SK-N-SH (cell line): Measurements from ENCODE around the gene HAGHL. TPM values are rescaled to one million over a fixed set of nuclear protein-coding genes. Genes with fewer than 3 reads are reported as not detected.

Experiments
- CTCF ChIA-PET: fragments of 300-600, 350-600 bp; formaldehyde crosslinking; extraction: SDS; loops from one replicate; lab custom pipeline; 2021; lab: Yijun Ruan, JAX
- POLR2A ChIA-PET: fragments of 350-600 bp; sonication (Branson Sonifier 250); formaldehyde crosslinking; extraction: SDS; loops from one replicate; lab custom pipeline; 2020; ENCODE audit warnings: antibody characterized with exemption, inconsistent platforms; lab: Yijun Ruan, JAX
- DNase-seq: peaks from one replicate; pipeline ENCODE4 v3.0.0; 2012
- H2AFZ ChIP-seq: fragments of 200-600 bp; sonication (generic); 2 replicates; pipeline ENCODE4 v1.8.1; 2016; ENCODE audit warnings: antibody characterized with exemption, mild to moderate bottlenecking, low read depth
- H3F3A ChIP-seq: fragments of 200-600 bp; sonication (generic); replicated peaks from 2 replicates; pipeline ENCODE3; 2016; ENCODE audit warnings: antibody characterized with exemption, mild to moderate bottlenecking; ENCODE audit not compliant: insufficient read depth
- H3K27ac ChIP-seq, 2 experiments: fragments of 200-500 bp in 1 of 2; fragments of 200-600 bp in 1 of 2; sonication (Bioruptor generic) in 1 of 2; sonication (generic), shearing (Covaris generic) in 1 of 2; 2 replicates each; pipeline versions ENCODE4 v1.5.1 to v1.6.1; 2014 to 2016; ENCODE audit warnings: low read depth in 2 of 2, inconsistent platforms in 1 of 2, low read length in 1 of 2, mild to moderate bottlenecking in 1 of 2, mixed read lengths in 1 of 2
- H3K27me3 ChIP-seq: fragments of 200-600 bp; sonication (generic), shearing (Covaris generic); 2 replicates; pipeline ENCODE4 v1.6.1; 2016; ENCODE audit warnings: mixed run types; ENCODE audit not compliant: insufficient read depth
- H3K36me3 ChIP-seq, 2 experiments: fragments of 200-500 bp in 1 of 2; fragments of 200-600 bp in 1 of 2; sonication (Bioruptor generic) in 1 of 2; sonication (generic) in 1 of 2; replicated peaks in 1 of 2; 2 replicates each; pipeline versions ENCODE3 to v1.5.1; 2014 to 2016; ENCODE audit warnings: low read length in 1 of 2, mild to moderate bottlenecking in 1 of 2; ENCODE audit not compliant: insufficient read depth in 2 of 2, control insufficient read depth in 1 of 2
- H3K4me1 ChIP-seq, 2 experiments: fragments of 200-500 bp in 1 of 2; fragments of 200-600 bp in 1 of 2; sonication (Bioruptor generic) in 1 of 2; sonication (generic), shearing (Covaris generic) in 1 of 2; 2 replicates each; pipeline versions ENCODE4 v1.5.1 to v1.6.1; 2014 to 2016; ENCODE audit warnings: low read depth in 1 of 2, low read length in 1 of 2, mixed run types in 1 of 2; ENCODE audit not compliant: insufficient read depth in 2 of 2, control insufficient read depth in 1 of 2
- H3K4me2 ChIP-seq: fragments of 200-600 bp; sonication (generic), shearing (Covaris generic); 2 replicates; pipeline ENCODE4 v1.6.1; 2017; ENCODE audit warnings: mixed run types
- H3K4me3 ChIP-seq, 2 experiments: fragments of 200-500 bp in 1 of 2; fragments of 200-600 bp in 1 of 2; sonication (Bioruptor generic) in 1 of 2; sonication (generic), shearing (Covaris generic) in 1 of 2; 2 replicates each; pipeline versions ENCODE4 v1.5.1 to v1.8.1; 2014 to 2016; ENCODE audit warnings: low read depth in 2 of 2, inconsistent platforms in 1 of 2, low read length in 1 of 2, mild to moderate bottlenecking in 1 of 2, mixed read lengths in 1 of 2, moderate library complexity in 1 of 2
- H3K79me2 ChIP-seq: fragments of 200-600 bp; sonication (generic); 2 replicates; pipeline ENCODE4 v1.8.1; 2017; ENCODE audit warnings: mild to moderate bottlenecking; ENCODE audit not compliant: insufficient read depth
- H3K9ac ChIP-seq: fragments of 200-600 bp; sonication (generic); 2 replicates; pipeline ENCODE4 v1.6.1; 2017; ENCODE audit warnings: mixed run types
- H3K9me2 ChIP-seq: fragments of 200-600 bp; sonication (generic); 2 replicates; pipeline ENCODE4 v1.6.1; 2017; ENCODE audit warnings: mixed run types
- H3K9me3 ChIP-seq: fragments of 200-600 bp; sonication (generic); 2 replicates; pipeline ENCODE4 v1.6.1; 2017; ENCODE audit warnings: mixed run types, mild to moderate bottlenecking, moderate library complexity
- H4K20me1 ChIP-seq: fragments of 200-600 bp; sonication (generic); 2 replicates; pipeline ENCODE4 v1.6.1; 2017; ENCODE audit warnings: mild to moderate bottlenecking, mixed run types; ENCODE audit not compliant: insufficient read depth
- FOSL2 ChIP-seq: IDR thresholded peaks from 2 replicates; pipeline ENCODE4 v1.4.0; 2012; ENCODE audit warnings: low read depth, mild to moderate bottlenecking, moderate library complexity, borderline replicate concordance
- NFIC ChIP-seq: IDR thresholded peaks from 2 replicates; pipeline ENCODE4 v1.4.0; 2012; ENCODE audit warnings: borderline replicate concordance
- POLR2AphosphoS5 ChIP-seq: IDR thresholded peaks from 2 replicates; pipeline ENCODE4 v1.6.1; 2012; ENCODE audit warnings: low read depth, low read length
- RAD21 ChIP-seq: IDR thresholded peaks from 2 replicates; pipeline ENCODE4 v1.6.1; 2012; ENCODE audit warnings: mild to moderate bottlenecking, low read length
- SIN3A ChIP-seq: IDR thresholded peaks from 2 replicates; pipeline ENCODE4 v1.6.1; 2012; ENCODE audit warnings: low read depth, mild to moderate bottlenecking, low read length, moderate library complexity, borderline replicate concordance
- TCF12 ChIP-seq: IDR thresholded peaks from 2 replicates; pipeline ENCODE4 v1.4.0; 2012
- TEAD4 ChIP-seq: IDR thresholded peaks from 2 replicates; pipeline ENCODE4 v1.4.0; 2012; ENCODE audit warnings: mild to moderate bottlenecking, borderline replicate concordance; ENCODE audit not compliant: insufficient read depth
- YY1 ChIP-seq: IDR thresholded peaks from 2 replicates; pipeline ENCODE4 v1.4.0; 2012; ENCODE audit warnings: low read depth, mild to moderate bottlenecking
- WGBS: methylation state at CpG from one replicate; pipeline ENCODE4 v1.1.6; 2017; ENCODE audit warnings: low lambda C conversion rate; 5-methylcytosine and 5-hydroxymethylcytosine counted together
- polyA plus RNA-seq, 3 experiments: library from polyadenylated mRNA; depleted of rRNA; stranded (reverse); fragments of >200 nt; gene quantifications; 2 replicates each; pipeline ENCODE4 v1.2.3, GENCODE V29; 2012
- TF ChIP-seq, protein P1 (sequence below): fragments of 150-350 bp; IDR thresholded peaks from 2 replicates; pipeline ENCODE4 v1.6.1; 2017; ENCODE audit warnings: antibody characterized with exemption, low read length, low read depth, borderline replicate concordance
- TF ChIP-seq, protein P2 (sequence below): IDR thresholded peaks from 2 replicates; pipeline ENCODE4; 2012
- TF ChIP-seq, protein P3 (sequence below): IDR thresholded peaks from 2 replicates; pipeline ENCODE4 v1.6.1; 2012; ENCODE audit warnings: mild to moderate bottlenecking, low read depth, low read length, moderate library complexity

HAGHL gene
- polyA plus RNA-seq, 1 of the 3 experiments (the other 2 are of a cell fraction) = 65.5 TPM

DNA sequence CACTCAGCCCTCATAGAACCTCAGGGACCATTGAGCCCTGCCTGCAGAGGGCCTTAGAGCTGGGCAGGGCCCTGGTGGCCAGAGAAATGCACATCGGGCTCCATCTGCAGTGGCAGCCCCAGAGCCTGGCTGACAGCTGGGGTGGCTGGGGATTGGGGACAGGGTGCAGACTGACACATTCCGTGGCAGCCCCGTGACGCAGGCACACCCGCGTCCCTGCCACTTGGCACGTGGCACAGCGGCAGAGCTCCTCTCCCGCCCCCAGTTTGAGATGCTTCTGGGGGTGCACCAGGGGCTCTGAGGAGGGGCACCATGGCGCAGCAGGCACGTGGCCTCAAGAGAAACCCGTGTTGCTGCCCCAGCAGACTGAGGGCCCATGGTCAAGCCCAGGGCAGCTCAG, 23.5 kb upstream of the HAGHL start (continued):
- TF ChIP-seq YY1 (no peak), TEAD4 (no peak)

DNA sequence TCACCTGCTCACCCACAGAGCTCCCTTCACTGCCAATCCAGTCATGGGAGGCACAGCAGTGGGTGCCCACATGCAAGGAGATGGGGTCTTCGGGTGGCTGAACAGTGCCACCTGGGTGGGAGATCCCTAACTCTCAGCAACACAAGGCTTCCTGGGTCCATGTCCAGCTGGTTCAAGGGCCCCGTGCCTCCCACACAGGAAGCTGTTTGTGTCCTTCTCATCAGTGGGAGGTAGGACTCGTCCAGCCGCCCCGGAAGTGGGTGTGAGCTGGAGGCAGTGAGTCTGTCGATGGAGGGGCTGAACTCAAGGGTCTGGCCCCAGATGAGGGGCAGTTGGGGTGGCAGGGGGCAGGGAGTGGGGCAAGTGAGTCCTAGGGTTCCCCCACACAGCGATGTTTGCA, 22.9 kb upstream of the HAGHL start:
- Histone ChIP-seq H3K79me2 (peaks cover 55% of the 10 kb centered on the region), H4K20me1 (peaks cover 56% of the 10 kb centered on the region), H3K27me3 (no peaks in the 10 kb centered on the region), H3F3A (peaks cover 5% of the 10 kb centered on the region), H3K4me2 (peak overlapping the region; percentile 95), H3K27ac (peak overlapping the region in 1 of 2 experiments; percentile 11; a peak in 2 of 4 replicates), H3K4me1 (peaks cover 4 to 20% of the 10 kb centered on the region in 2 experiments; a peak in 1 of 4 replicates), H3K9me2 (no peaks in the 10 kb centered on the region), H3K4me3 (peak overlapping the region; percentile 78 to 82; a peak in 3 of 4 replicates), H3K36me3 (no peaks in the 10 kb centered on the region), H3K9me3 (no peaks in the 10 kb centered on the region), H3K9ac (0 out of 2 replicates have a peak overlapping the region, but pooled peaks have one; percentile 85), H2AFZ (no peak overlapping the region)
- no peak for DNase-seq
- ChIA-PET CTCF (interaction anchor here (0.5 to 22.4 kb wide), 9 partner anchors 9 to 77 kb away, joined by 3 to 358 read pairs (median 4); partner anchors contain the start of genes ANTKMT, CCDC78, CIAO3 and HAGHL), POLR2A (interaction anchor here (1.7 to 2.0 kb wide), 2 partner anchors 14 to 24 kb away, joined by 5 to 7 read pairs; partner anchors contain the start of gene WDR24)
- WGBS = 79% methylated on average over 6 of the region's 7 CpGs
- TF ChIP-seq FOSL2 (no peak), NFIC (no peak), RAD21 (no peak), SIN3A (no peak), TCF12 (no peak)
- TF ChIP-seq, protein P1, sequence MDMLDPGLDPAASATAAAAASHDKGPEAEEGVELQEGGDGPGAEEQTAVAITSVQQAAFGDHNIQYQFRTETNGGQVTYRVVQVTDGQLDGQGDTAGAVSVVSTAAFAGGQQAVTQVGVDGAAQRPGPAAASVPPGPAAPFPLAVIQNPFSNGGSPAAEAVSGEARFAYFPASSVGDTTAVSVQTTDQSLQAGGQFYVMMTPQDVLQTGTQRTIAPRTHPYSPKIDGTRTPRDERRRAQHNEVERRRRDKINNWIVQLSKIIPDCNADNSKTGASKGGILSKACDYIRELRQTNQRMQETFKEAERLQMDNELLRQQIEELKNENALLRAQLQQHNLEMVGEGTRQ = no peak
- TF ChIP-seq, protein P2, sequence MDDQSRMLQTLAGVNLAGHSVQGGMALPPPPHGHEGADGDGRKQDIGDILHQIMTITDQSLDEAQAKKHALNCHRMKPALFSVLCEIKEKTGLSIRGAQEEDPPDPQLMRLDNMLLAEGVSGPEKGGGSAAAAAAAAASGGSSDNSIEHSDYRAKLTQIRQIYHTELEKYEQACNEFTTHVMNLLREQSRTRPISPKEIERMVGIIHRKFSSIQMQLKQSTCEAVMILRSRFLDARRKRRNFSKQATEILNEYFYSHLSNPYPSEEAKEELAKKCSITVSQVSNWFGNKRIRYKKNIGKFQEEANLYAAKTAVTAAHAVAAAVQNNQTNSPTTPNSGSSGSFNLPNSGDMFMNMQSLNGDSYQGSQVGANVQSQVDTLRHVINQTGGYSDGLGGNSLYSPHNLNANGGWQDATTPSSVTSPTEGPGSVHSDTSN = no peak

DNA sequence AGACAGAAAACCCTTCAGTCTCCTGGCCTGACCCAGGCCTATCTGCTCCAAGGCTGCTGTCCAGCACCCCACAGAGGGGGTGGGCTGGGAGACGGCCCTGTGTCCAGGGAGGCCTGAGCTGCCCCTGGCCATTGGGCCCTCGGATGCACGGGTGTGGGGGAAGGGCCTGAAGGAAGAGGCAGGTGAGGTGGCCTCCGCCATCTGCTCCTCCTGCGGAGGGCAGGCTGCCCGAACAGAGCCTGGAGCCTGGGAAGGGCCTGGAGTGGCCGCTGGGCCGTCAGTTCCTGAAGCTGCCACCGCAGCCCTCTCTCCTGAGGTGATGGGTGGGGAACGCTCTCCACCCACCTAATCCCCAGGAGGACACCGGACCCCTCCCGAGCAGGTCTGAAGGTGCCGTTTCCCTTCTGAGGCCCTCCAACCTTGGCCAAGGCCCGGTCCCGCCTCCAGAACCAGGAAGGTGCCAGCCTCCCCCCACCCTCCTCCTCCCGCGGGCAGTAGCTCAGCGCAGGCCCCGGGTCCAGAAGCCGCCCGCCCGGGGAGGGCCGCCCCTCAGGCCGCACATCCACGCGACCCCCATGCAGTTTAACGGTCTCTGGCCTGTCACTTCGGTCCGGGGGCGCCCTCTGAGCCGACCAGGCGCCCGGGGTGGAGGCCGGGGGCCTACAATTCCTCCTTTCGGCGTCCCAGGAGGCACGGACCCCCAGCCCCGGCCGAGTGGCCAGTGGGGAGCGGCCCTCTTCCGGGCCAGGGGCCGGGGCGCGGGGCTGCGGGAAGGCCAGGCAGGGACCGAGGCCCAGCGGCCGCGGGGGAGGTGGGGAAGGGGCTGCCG, 22.1 kb upstream of the HAGHL start:
- Histone ChIP-seq H3F3A (peaks cover 6% of the 10 kb centered on the region), H3K9me2 (no peaks in the 10 kb centered on the region), H3K27me3 (no peaks in the 10 kb centered on the region), H3K79me2 (peaks cover 49% of the 10 kb centered on the region), H3K36me3 (no peaks in the 10 kb centered on the region), H4K20me1 (peaks cover 49% of the 10 kb centered on the region), H3K4me2 (peak overlapping the region; percentile 95), H3K9me3 (no peaks in the 10 kb centered on the region), H3K4me1 (peaks cover 5 to 27% of the 10 kb centered on the region in 2 experiments; a peak in 2 of 4 replicates), H2AFZ (no peak overlapping the region), H3K9ac (peak overlapping the region; percentile 85), H3K4me3 (peak overlapping the region; percentile 78 to 82), H3K27ac (peak overlapping the region; percentile 11 to 48; a peak in 2 of 4 replicates)
- CTCF ChIA-PET = interaction anchor here (0.5 to 22.4 kb wide), 9 partner anchors 8 to 80 kb away, joined by 3 to 358 read pairs (median 4); partner anchors contain the start of genes ANTKMT, CCDC78, CIAO3 and HAGHL
- WGBS = 21% methylated on average over 21 of the region's 50 CpGs
- TF ChIP-seq, protein P3, sequence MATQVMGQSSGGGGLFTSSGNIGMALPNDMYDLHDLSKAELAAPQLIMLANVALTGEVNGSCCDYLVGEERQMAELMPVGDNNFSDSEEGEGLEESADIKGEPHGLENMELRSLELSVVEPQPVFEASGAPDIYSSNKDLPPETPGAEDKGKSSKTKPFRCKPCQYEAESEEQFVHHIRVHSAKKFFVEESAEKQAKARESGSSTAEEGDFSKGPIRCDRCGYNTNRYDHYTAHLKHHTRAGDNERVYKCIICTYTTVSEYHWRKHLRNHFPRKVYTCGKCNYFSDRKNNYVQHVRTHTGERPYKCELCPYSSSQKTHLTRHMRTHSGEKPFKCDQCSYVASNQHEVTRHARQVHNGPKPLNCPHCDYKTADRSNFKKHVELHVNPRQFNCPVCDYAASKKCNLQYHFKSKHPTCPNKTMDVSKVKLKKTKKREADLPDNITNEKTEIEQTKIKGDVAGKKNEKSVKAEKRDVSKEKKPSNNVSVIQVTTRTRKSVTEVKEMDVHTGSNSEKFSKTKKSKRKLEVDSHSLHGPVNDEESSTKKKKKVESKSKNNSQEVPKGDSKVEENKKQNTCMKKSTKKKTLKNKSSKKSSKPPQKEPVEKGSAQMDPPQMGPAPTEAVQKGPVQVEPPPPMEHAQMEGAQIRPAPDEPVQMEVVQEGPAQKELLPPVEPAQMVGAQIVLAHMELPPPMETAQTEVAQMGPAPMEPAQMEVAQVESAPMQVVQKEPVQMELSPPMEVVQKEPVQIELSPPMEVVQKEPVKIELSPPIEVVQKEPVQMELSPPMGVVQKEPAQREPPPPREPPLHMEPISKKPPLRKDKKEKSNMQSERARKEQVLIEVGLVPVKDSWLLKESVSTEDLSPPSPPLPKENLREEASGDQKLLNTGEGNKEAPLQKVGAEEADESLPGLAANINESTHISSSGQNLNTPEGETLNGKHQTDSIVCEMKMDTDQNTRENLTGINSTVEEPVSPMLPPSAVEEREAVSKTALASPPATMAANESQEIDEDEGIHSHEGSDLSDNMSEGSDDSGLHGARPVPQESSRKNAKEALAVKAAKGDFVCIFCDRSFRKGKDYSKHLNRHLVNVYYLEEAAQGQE = peak; percentile 91
- TF ChIP-seq POLR2AphosphoS5 = no peak
- POLR2A ChIA-PET = interaction anchor here (1.7 to 2.0 kb wide), 2 partner anchors 14 to 24 kb away, joined by 5 to 7 read pairs; partner anchors contain the start of gene WDR24
- peak; percentile 74 for DNase-seq
